Measurements from ENCODE around the gene TMBIM6.

Gene TMBIM6

DNA sequence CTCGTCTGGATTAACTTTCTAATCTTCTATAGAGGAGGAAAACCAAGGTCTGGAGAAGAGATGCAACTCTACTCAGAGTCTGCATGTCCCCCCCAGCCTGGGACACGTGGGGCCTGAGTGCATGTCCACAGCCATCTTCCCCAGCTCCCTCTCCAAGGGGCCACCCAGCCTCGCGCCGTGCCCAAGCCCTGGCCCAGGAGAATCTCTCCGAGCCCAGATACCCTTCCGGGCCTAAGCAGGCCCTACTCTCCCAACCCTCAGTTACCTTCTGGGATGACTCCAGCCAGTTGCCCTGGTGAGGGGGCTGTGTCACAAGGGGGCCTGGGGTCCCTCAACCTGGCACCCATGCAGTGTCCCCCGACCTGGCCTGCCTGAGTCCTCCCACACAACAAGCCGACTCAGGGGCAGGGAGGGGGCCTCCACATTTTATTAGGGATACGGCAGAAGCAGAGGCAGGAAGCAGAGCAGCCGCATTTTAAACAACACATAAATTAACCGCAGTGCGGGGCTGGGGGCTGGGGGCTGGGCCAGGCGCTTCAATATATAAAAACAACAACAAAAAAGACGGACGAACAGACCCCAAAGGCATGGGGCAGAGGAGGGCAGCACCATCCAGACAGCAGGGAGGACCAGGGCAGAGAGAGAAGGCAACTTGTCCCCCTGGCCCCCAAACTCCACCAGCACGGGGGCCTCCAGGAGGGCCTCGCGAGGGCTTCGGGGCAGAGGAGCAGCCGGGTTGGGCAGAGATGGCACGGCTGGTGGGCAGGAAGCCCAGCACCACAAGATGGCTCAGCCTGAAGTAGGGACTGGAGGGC is 49.6 kb downstream of the TMBIM6 start:
- Histone ChIP-seq H3K36me3 (ENCODE audit: control insufficient read depth, insufficient read depth, low read length) (no peaks in the 10 kb centered on the region), H3K27ac (ENCODE audit: insufficient read depth, low read depth, low read length, poor library complexity, severe bottlenecking) (peak overlapping the region; percentile 9), H3K9me3 (ENCODE audit: control insufficient read depth, low read length) (no peaks in the 10 kb centered on the region), H3K4me1 (ENCODE audit: control insufficient read depth, insufficient read depth, low read length) (no peaks in the 10 kb centered on the region), H3K27me3 (ENCODE audit: control insufficient read depth, insufficient read depth, low read length, poor library complexity, severe bottlenecking) (no peaks in the 10 kb centered on the region), H3K4me3 (ENCODE audit: insufficient read depth, low read depth, low read length) (no peak overlapping the region)
- WGBS, 2 experiments: 91 to 95% methylated on average over 22 of the region's 22 CpGs

DNA sequence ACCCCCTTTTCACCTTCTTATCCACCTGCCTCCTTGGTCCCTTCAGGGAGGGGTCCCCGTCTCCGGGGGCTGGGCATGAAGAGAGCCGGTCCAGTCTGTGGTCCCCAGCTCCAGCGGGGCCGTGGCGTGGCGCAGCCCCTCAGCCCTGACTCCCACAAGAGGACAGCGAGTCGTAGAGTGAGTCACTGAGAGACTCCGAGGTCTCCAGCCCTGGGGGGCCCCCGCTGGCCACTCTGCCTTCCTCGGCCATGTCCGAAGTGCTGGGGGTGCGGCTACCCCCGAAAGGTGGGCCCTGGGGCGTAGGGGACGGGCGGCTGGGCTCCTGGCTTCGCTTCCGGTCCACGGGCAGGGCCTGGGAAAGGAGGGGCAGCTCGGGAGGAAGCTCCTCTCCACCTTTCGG is 50.3 kb downstream of the TMBIM6 start:
- Histone ChIP-seq H3K9me3 (ENCODE audit: control insufficient read depth, low read length) (no peaks in the 10 kb centered on the region), H3K27me3 (ENCODE audit: control insufficient read depth, insufficient read depth, low read length, poor library complexity, severe bottlenecking) (no peaks in the 10 kb centered on the region), H3K27ac (ENCODE audit: insufficient read depth, low read depth, low read length, poor library complexity, severe bottlenecking) (no peak overlapping the region), H3K36me3 (ENCODE audit: control insufficient read depth, insufficient read depth, low read length) (peaks cover under 1% of the 10 kb centered on the region), H3K4me1 (ENCODE audit: control insufficient read depth, insufficient read depth, low read length) (no peaks in the 10 kb centered on the region), H3K4me3 (ENCODE audit: insufficient read depth, low read depth, low read length) (no peak overlapping the region)
- 93 to 94% methylated on average over 23 of the region's 23 CpGs for WGBS, 2 experiments

- H3K27ac ChIP-seq (ENCODE audit: insufficient read depth, low read depth, low read length, poor library complexity, severe bottlenecking): no peak overlapping the region
- WGBS, 2 experiments: 93 to 94% methylated on average over 20 of the region's 20 CpGs
- no peak overlapping the region for H3K4me3 ChIP-seq (ENCODE audit: insufficient read depth, low read depth, low read length)
- no peaks in the 10 kb centered on the region for H3K4me1 ChIP-seq (ENCODE audit: control insufficient read depth, insufficient read depth, low read length)
- H3K27me3 ChIP-seq (ENCODE audit: control insufficient read depth, insufficient read depth, low read length, poor library complexity, severe bottlenecking): no peaks in the 10 kb centered on the region
- peaks cover 6% of the 10 kb centered on the region for H3K36me3 ChIP-seq (ENCODE audit: control insufficient read depth, insufficient read depth, low read length)
- no peaks in the 10 kb centered on the region for H3K9me3 ChIP-seq (ENCODE audit: control insufficient read depth, low read length)
Measured at GRCh38 chr12:49792181-49792970, 51.0 kb downstream of the TMBIM6 start.

DNA sequence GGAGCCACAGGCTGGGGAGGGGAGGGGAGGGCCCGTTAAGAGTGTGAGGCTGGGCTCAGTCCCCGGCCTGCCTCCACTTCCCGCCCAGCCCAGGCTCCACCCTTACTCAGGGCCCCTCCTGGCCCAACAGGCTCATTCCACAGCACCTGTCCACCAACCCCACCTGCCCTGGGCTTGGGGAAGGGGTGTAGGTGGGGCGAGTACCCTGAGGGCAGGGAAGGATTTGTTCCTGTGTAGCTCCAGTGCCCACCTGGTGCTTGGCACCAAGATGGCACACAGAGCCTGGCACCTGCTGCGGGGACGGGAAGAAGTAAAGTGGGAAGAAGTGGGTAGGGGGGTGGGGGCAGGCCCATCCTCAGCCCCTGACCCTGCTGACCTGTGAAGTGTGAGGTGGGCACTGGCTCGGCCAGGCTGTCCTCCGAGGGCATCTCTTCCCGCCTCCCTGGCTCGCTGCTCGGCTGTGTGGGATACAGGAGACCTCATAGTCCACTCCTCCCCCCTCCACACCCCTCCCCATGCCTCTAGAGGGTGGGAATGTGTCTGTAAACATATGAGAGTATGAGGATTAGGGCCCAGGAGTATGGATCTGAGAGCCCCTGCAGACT is 51.7 kb downstream of the TMBIM6 start:
- H3K36me3 ChIP-seq (ENCODE audit: control insufficient read depth, insufficient read depth, low read length): peaks cover 6% of the 10 kb centered on the region
- no peak overlapping the region for H3K27ac ChIP-seq (ENCODE audit: insufficient read depth, low read depth, low read length, poor library complexity, severe bottlenecking)
- 90 to 91% methylated on average over 9 to 10 of the region's 11 CpGs for WGBS, 2 experiments
- no peaks in the 10 kb centered on the region for H3K4me1 ChIP-seq (ENCODE audit: control insufficient read depth, insufficient read depth, low read length)
- no peak overlapping the region for H3K4me3 ChIP-seq (ENCODE audit: insufficient read depth, low read depth, low read length)
- no peaks in the 10 kb centered on the region for H3K27me3 ChIP-seq (ENCODE audit: control insufficient read depth, insufficient read depth, low read length, poor library complexity, severe bottlenecking)
- no peaks in the 10 kb centered on the region for H3K9me3 ChIP-seq (ENCODE audit: control insufficient read depth, low read length)

DNA sequence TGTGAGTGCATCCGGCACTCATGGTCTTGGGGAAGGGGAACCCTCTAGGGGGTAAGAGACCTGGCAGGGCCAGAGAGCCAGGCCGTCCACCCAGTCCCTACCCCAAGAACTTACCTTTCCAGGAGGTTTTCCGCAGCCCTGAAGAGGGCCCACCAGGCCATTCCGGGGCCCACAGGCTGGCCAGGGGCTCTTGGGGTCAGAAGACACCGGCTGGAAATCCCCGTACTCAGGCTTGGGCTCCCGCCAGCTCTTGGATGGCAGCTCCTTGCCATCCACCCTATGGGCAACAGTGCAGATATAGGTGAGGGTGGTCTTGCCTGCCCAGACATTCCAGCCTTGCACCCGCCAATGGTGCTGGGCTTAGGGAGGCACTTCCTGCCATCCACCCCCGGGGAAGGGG is 52.3 kb downstream of the TMBIM6 start:
- H3K4me3 ChIP-seq (ENCODE audit: insufficient read depth, low read depth, low read length): no peak overlapping the region

DNA sequence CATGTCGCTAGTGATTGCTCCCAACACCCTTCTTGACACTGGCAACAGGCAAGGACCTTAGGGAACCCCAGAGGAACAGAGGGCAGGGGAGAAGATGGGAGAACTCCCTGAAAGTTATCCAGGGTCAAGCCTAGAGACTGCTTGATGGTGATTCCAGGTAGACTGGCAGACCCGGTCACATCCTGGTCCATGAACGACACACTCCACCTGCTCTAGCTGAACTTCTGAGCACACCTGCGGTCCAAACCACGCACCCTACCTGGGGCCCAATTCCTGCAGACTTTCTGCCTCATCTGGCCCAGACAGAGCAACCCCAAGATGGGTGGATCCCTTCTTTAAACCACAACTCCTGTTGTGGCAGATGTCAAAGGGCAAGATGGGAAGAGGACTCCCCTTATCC is 52.7 kb downstream of the TMBIM6 start:
- 97% methylated on average over 5 of the region's 5 CpGs for WGBS, 2 experiments
- Histone ChIP-seq H3K27ac (ENCODE audit: insufficient read depth, low read depth, low read length, poor library complexity, severe bottlenecking) (no peak overlapping the region), H3K9me3 (ENCODE audit: control insufficient read depth, low read length) (no peaks in the 10 kb centered on the region), H3K4me1 (ENCODE audit: control insufficient read depth, insufficient read depth, low read length) (no peaks in the 10 kb centered on the region), H3K4me3 (ENCODE audit: insufficient read depth, low read depth, low read length) (no peak overlapping the region), H3K36me3 (ENCODE audit: control insufficient read depth, insufficient read depth, low read length) (peaks cover 6% of the 10 kb centered on the region), H3K27me3 (ENCODE audit: control insufficient read depth, insufficient read depth, low read length, poor library complexity, severe bottlenecking) (no peaks in the 10 kb centered on the region)

More for the DNA sequence above, 52.3 kb downstream of the TMBIM6 start:
- H3K27ac ChIP-seq (ENCODE audit: insufficient read depth, low read depth, low read length, poor library complexity, severe bottlenecking): no peak overlapping the region
- 93 to 95% methylated on average over 9 of the region's 9 CpGs for WGBS, 2 experiments
- H3K27me3 ChIP-seq (ENCODE audit: control insufficient read depth, insufficient read depth, low read length, poor library complexity, severe bottlenecking): no peaks in the 10 kb centered on the region
- H3K4me1 ChIP-seq (ENCODE audit: control insufficient read depth, insufficient read depth, low read length): no peaks in the 10 kb centered on the region
- H3K9me3 ChIP-seq (ENCODE audit: control insufficient read depth, low read length): no peaks in the 10 kb centered on the region
- peaks cover 6% of the 10 kb centered on the region for H3K36me3 ChIP-seq (ENCODE audit: control insufficient read depth, insufficient read depth, low read length)

DNA sequence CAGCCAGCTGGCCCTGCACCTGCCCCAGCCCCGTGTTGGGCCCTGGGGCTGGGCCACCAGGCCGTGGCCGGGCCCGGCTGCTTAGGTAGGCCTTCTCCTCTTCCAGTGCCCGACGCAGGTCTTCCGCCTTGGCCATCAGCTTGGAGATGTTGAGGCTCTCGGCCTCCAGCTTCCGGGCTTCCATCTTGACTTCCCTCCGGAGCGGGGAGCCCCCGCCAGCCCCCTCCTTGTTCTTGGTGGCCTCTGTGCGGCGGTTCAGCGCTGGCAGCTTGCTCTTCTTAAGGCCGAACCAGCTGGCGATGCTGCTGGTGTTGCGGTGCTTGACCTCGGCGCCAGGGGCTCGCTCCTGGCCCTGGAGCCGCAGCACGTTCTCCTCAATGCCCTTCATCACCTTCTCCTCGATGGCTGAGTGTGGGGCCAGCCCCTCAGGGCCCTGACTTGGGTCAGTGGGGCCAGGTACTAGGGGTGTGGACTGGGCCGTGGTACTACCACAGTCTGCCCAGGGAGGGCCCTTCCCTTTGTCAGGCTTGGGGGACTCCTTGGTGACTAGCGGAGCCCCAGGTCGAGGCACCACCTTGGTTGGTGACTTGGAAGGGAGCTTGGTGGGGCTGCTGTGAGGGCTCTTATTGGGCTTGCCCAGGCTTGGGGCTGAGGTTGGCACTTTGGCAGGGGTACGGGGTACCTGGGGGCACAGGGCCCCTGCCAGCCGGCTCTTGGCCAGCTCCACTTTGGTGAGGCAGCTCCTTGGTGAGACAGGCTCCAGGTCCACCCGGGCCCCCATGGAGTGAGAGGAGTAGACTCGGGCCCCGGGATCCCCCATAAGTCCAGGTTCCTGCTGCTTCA is 53.7 kb downstream of the TMBIM6 start:
- no peak overlapping the region for H3K4me3 ChIP-seq (ENCODE audit: insufficient read depth, low read depth, low read length)
- no peaks in the 10 kb centered on the region for H3K27me3 ChIP-seq (ENCODE audit: control insufficient read depth, insufficient read depth, low read length, poor library complexity, severe bottlenecking)
- 95 to 96% methylated on average over 32 of the region's 32 CpGs for WGBS, 2 experiments
- H3K4me1 ChIP-seq (ENCODE audit: control insufficient read depth, insufficient read depth, low read length): no peaks in the 10 kb centered on the region
- no peak overlapping the region for H3K27ac ChIP-seq (ENCODE audit: insufficient read depth, low read depth, low read length, poor library complexity, severe bottlenecking)
- no peaks in the 10 kb centered on the region for H3K9me3 ChIP-seq (ENCODE audit: control insufficient read depth, low read length)
- H3K36me3 ChIP-seq (ENCODE audit: control insufficient read depth, insufficient read depth, low read length): peaks cover 6% of the 10 kb centered on the region

DNA sequence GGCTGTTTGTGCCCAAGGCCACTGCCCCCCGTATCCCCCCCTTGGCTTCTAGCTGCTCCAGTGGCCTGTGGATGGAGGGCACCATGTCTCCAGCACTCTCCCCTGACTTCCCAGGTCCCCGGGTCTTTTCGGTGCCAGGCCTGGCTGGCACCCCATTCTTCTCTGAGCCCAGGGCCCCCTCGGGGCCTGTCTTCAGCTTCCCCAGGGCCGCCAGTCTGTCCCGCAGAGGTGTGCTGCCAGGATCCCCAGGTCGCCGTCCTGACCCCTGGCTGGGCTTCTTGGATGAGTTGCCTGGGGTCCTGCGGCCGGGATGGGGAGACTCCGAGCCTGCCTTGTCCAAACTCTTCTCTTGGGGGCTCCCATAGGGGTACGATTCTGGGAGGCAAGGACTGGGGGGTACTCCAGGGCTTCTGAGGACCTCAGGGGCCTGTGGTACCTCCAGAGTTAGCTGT is 54.3 kb downstream of the TMBIM6 start:
- Histone ChIP-seq H3K27me3 (ENCODE audit: control insufficient read depth, insufficient read depth, low read length, poor library complexity, severe bottlenecking) (no peaks in the 10 kb centered on the region), H3K9me3 (ENCODE audit: control insufficient read depth, low read length) (no peaks in the 10 kb centered on the region), H3K4me1 (ENCODE audit: control insufficient read depth, insufficient read depth, low read length) (no peaks in the 10 kb centered on the region), H3K27ac (ENCODE audit: insufficient read depth, low read depth, low read length, poor library complexity, severe bottlenecking) (no peak overlapping the region), H3K36me3 (ENCODE audit: control insufficient read depth, insufficient read depth, low read length) (peaks cover 6% of the 10 kb centered on the region), H3K4me3 (ENCODE audit: insufficient read depth, low read depth, low read length) (no peak overlapping the region)
- 95% methylated on average over 12 of the region's 12 CpGs for WGBS, 2 experiments

DNA sequence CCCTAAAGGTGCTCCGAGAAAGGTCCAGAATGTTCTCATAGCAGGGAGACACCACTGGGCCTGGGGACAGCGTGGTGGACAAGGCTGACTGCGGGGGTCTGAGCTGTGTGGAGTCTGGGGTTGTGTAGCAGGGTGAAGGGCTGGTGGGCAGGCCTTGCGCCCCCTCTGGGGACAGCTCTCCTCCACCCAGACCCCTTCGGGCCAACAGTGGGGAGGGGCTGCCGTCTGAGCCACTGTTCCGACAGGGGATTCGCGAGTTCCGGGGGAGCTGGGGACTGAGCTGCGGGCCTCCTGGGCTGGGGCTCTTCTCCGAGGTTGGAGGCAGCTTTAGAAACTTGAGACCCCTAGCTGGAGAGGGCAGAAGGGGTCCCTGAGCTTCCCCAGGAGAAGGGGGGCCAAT is 54.8 kb downstream of the TMBIM6 start:
- Histone ChIP-seq H3K4me1 (ENCODE audit: control insufficient read depth, insufficient read depth, low read length) (no peaks in the 10 kb centered on the region), H3K4me3 (ENCODE audit: insufficient read depth, low read depth, low read length) (no peak overlapping the region), H3K27ac (ENCODE audit: insufficient read depth, low read depth, low read length, poor library complexity, severe bottlenecking) (no peak overlapping the region), H3K9me3 (ENCODE audit: control insufficient read depth, low read length) (no peaks in the 10 kb centered on the region), H3K27me3 (ENCODE audit: control insufficient read depth, insufficient read depth, low read length, poor library complexity, severe bottlenecking) (no peaks in the 10 kb centered on the region), H3K36me3 (ENCODE audit: control insufficient read depth, insufficient read depth, low read length) (peaks cover 6% of the 10 kb centered on the region)
- 95 to 97% methylated on average over 12 of the region's 12 CpGs for WGBS, 2 experiments

Measured in ectodermal cell (in vitro differentiated cells).